Mesendoderm (in vitro differentiated cells): Measurements from ENCODE around the gene FAM78A.

ENCODE experiments used
- DNase-seq: peaks from one replicate; pipeline ENCODE4 v3.0.0; 2013
- H2AK5ac ChIP-seq: 2 replicates; pipeline ENCODE4 v1.6.1; 2013; ENCODE audit warnings: low read length, inconsistent platforms
- H2BK120ac ChIP-seq: 2 replicates; pipeline ENCODE4 v1.6.1; 2013; ENCODE audit warnings: low read depth, mild to moderate bottlenecking, low read length, moderate library complexity, mixed read lengths
- H2BK15ac ChIP-seq: replicated peaks from 2 replicates; pipeline ENCODE4 v1.6.1; 2013; ENCODE audit warnings: low read depth, mild to moderate bottlenecking, moderate library complexity
- H2BK5ac ChIP-seq: 2 replicates; pipeline ENCODE4 v1.6.1; 2013; ENCODE audit warnings: low read length, inconsistent platforms
- H3K18ac ChIP-seq: 2 replicates; pipeline ENCODE4 v1.6.1; 2013; ENCODE audit warnings: mild to moderate bottlenecking, low read length, mixed read lengths
- H3K23ac ChIP-seq: one replicate; pipeline ENCODE4 v1.6.1; 2013; ENCODE audit warnings: low read length
- H3K27ac ChIP-seq: 2 replicates; pipeline ENCODE4 v1.5.1; 2013; ENCODE audit warnings: low read depth, mild to moderate bottlenecking, inconsistent platforms, low read length, moderate library complexity
- H3K27me3 ChIP-seq: 2 replicates; pipeline ENCODE4 v1.6.1; 2013; ENCODE audit warnings: low read length, control low read depth, mild to moderate bottlenecking, inconsistent platforms; ENCODE audit not compliant: insufficient read depth, poor library complexity
- H3K36me3 ChIP-seq: 2 replicates; pipeline ENCODE4 v1.6.1; 2013; ENCODE audit warnings: low read length, inconsistent platforms; ENCODE audit not compliant: control insufficient read depth, insufficient read depth
- H3K4ac ChIP-seq: one replicate; pipeline ENCODE4 v1.6.1; 2013; ENCODE audit warnings: low read depth, mild to moderate bottlenecking, low read length, moderate library complexity
- H3K4me1 ChIP-seq: 2 replicates; pipeline ENCODE4 v1.6.1; 2013; ENCODE audit warnings: low read depth, low read length, inconsistent platforms; ENCODE audit not compliant: control insufficient read depth
- H3K4me2 ChIP-seq: 2 replicates; pipeline ENCODE4 v1.6.1; 2013; ENCODE audit warnings: low read length
- H3K4me3 ChIP-seq: 2 replicates; pipeline ENCODE4 v1.5.1; 2013; ENCODE audit warnings: mild to moderate bottlenecking, low read length
- H3K56ac ChIP-seq: one replicate; pipeline ENCODE4 v1.6.1; 2013; ENCODE audit warnings: low read length
- H3K79me1 ChIP-seq: 2 replicates; pipeline ENCODE4 v1.6.1; 2013; ENCODE audit warnings: low read length, inconsistent platforms
- H3K79me2 ChIP-seq: 2 replicates; pipeline ENCODE4 v1.6.1; 2013; ENCODE audit warnings: mild to moderate bottlenecking, low read length; ENCODE audit not compliant: control insufficient read depth, insufficient read depth
- H3K9ac ChIP-seq: 2 replicates; pipeline ENCODE4 v1.6.1; 2013; ENCODE audit warnings: low read length, inconsistent platforms
- H4K5ac ChIP-seq: one replicate; pipeline ENCODE4 v1.6.1; 2013; ENCODE audit warnings: low read length
- H4K8ac ChIP-seq: one replicate; pipeline ENCODE4 v1.6.1; 2013; ENCODE audit warnings: low read depth, mild to moderate bottlenecking, control low read depth, low read length, moderate library complexity
- WGBS: extraction: QIAGEN DNeasy Blood & Tissue Kit; methylation state at CpG from one replicate; pipeline ENCODE4 v1.1.7; 2013; ENCODE audit warnings: low lambda C conversion rate, missing lambda C conversion rate; ENCODE audit not compliant: insufficient coverage; ENCODE audit errors: extremely low coverage; 5-methylcytosine and 5-hydroxymethylcytosine counted together

Gene FAM78A

GRCh38 chr9:131277287-131277909 is 1.1 kb upstream of the FAM78A start:
- WGBS: no CpG with 5 or more reads among the region's 78 CpGs

GRCh38 chr9:131276891-131277286 is 579 bp upstream of the FAM78A start:
- peak overlapping the region; percentile 49 for H3K56ac ChIP-seq
- H4K8ac ChIP-seq: no peak overlapping the region
- no peak overlapping the region for H2BK120ac ChIP-seq
- H2AK5ac ChIP-seq: no peak overlapping the region
- H3K23ac ChIP-seq: no peak overlapping the region
- no peaks in the 10 kb centered on the region for H3K36me3 ChIP-seq
- peaks cover 6% of the 10 kb centered on the region for H3K27me3 ChIP-seq
- peak overlapping the region; percentile 49 for H3K9ac ChIP-seq
- H3K79me2 ChIP-seq: no peaks in the 10 kb centered on the region
- no peak overlapping the region for H2BK15ac ChIP-seq
- H2BK5ac ChIP-seq: no peak overlapping the region
- peak overlapping the region; percentile 52 for H3K4me2 ChIP-seq
- H3K4me3 ChIP-seq: no peak overlapping the region
- H3K4ac ChIP-seq: no peak overlapping the region
- H3K4me1 ChIP-seq: no peaks in the 10 kb centered on the region
- DNase-seq: no peak
- no peak overlapping the region for H3K18ac ChIP-seq
- H3K79me1 ChIP-seq: no peaks in the 10 kb centered on the region
- no peak overlapping the region for H4K5ac ChIP-seq
- no CpG with 5 or more reads among the region's 60 CpGs for WGBS
- H3K27ac ChIP-seq: no peak overlapping the region

More at GRCh38 chr9:131277287-131277909, 1.1 kb upstream of the FAM78A start:
- no peak overlapping the region for H3K23ac ChIP-seq
- no peak overlapping the region for H4K5ac ChIP-seq
- H2AK5ac ChIP-seq: no peak overlapping the region
- H3K79me1 ChIP-seq: no peaks in the 10 kb centered on the region
- H3K18ac ChIP-seq: peak overlapping the region; percentile 9
- H3K56ac ChIP-seq: peak overlapping the region; percentile 54
- H2BK120ac ChIP-seq: no peak overlapping the region
- peak overlapping the region; percentile 48 for H3K4me2 ChIP-seq
- no peak for DNase-seq
- H4K8ac ChIP-seq: no peak overlapping the region
- H2BK5ac ChIP-seq: no peak overlapping the region
- H3K36me3 ChIP-seq: no peaks in the 10 kb centered on the region
- H3K4ac ChIP-seq: no peak overlapping the region
- H2BK15ac ChIP-seq: no peak overlapping the region
- no peaks in the 10 kb centered on the region for H3K4me1 ChIP-seq
- H3K27me3 ChIP-seq: peaks cover 6% of the 10 kb centered on the region
- peak overlapping the region; percentile 38 for H3K9ac ChIP-seq
- no peak overlapping the region for H3K27ac ChIP-seq
- peak overlapping the region; percentile 7 for H3K4me3 ChIP-seq
- no peaks in the 10 kb centered on the region for H3K79me2 ChIP-seq

GRCh38 chr9:131275332-131276093 is 797 bp downstream of the FAM78A start:
- peak; percentile 52 for DNase-seq
- WGBS: no CpG with 5 or more reads among the region's 29 CpGs
- H3K9ac ChIP-seq: no peak overlapping the region

GRCh38 chr9:131274674-131275331 is 1.5 kb downstream of the FAM78A start:
- peak overlapping the region; percentile 42 for H3K56ac ChIP-seq
- H3K4ac ChIP-seq: no peak overlapping the region
- DNase-seq: no peak
- no peak overlapping the region for H3K18ac ChIP-seq
- H3K9ac ChIP-seq: no peak overlapping the region
- no peaks in the 10 kb centered on the region for H3K79me1 ChIP-seq
- no peaks in the 10 kb centered on the region for H3K4me1 ChIP-seq
- H2AK5ac ChIP-seq: no peak overlapping the region
- H3K27ac ChIP-seq: no peak overlapping the region
- no CpG with 5 or more reads among the region's 18 CpGs for WGBS
- H3K27me3 ChIP-seq: peaks cover 6% of the 10 kb centered on the region
- no peak overlapping the region for H3K4me2 ChIP-seq
- no peak overlapping the region for H2BK120ac ChIP-seq
- no peak overlapping the region for H4K8ac ChIP-seq
- no peak overlapping the region for H4K5ac ChIP-seq
- H3K23ac ChIP-seq: no peak overlapping the region
- H3K36me3 ChIP-seq: no peaks in the 10 kb centered on the region
- no peak overlapping the region for H2BK15ac ChIP-seq
- no peaks in the 10 kb centered on the region for H3K79me2 ChIP-seq
- H2BK5ac ChIP-seq: no peak overlapping the region
- H3K4me3 ChIP-seq: no peak overlapping the region

More at GRCh38 chr9:131275332-131276093, 797 bp downstream of the FAM78A start:
- Histone ChIP-seq H2BK120ac (no peak overlapping the region), H3K18ac (no peak overlapping the region), H3K4me2 (no peak overlapping the region), H3K4me3 (no peak overlapping the region), H3K79me2 (no peaks in the 10 kb centered on the region), H3K4ac (no peak overlapping the region), H3K27me3 (peaks cover 6% of the 10 kb centered on the region), H3K56ac (peak overlapping the region; percentile 49), H3K36me3 (no peaks in the 10 kb centered on the region), H2BK5ac (no peak overlapping the region), H4K5ac (no peak overlapping the region), H3K79me1 (no peaks in the 10 kb centered on the region), H3K23ac (no peak overlapping the region), H2AK5ac (no peak overlapping the region), H3K27ac (no peak overlapping the region), H3K4me1 (no peaks in the 10 kb centered on the region), H2BK15ac (no peak overlapping the region), H4K8ac (no peak overlapping the region)

- no peak overlapping the region for H2AK5ac ChIP-seq
- no peaks in the 10 kb centered on the region for H3K36me3 ChIP-seq
- H3K18ac ChIP-seq: no peak overlapping the region
- H3K27me3 ChIP-seq: peaks cover 6% of the 10 kb centered on the region
- H3K9ac ChIP-seq: no peak overlapping the region
- no peak overlapping the region for H2BK15ac ChIP-seq
- H4K8ac ChIP-seq: no peak overlapping the region
- H4K5ac ChIP-seq: no peak overlapping the region
- H3K4me3 ChIP-seq: no peak overlapping the region
- no peak overlapping the region for H3K4me2 ChIP-seq
- no peak overlapping the region for H3K4ac ChIP-seq
- H3K79me1 ChIP-seq: no peaks in the 10 kb centered on the region
- H3K23ac ChIP-seq: no peak overlapping the region
- no peak overlapping the region for H2BK5ac ChIP-seq
- H3K27ac ChIP-seq: no peak overlapping the region
- no peaks in the 10 kb centered on the region for H3K79me2 ChIP-seq
- WGBS: no CpG with 5 or more reads among the region's 13 CpGs
- no peaks in the 10 kb centered on the region for H3K4me1 ChIP-seq
- DNase-seq: no peak
- H3K56ac ChIP-seq: no peak overlapping the region
- no peak overlapping the region for H2BK120ac ChIP-seq
Measured at GRCh38 chr9:131273856-131274673, 2.2 kb downstream of the FAM78A start.
